SK-N-SH (cell line): ENCODE measurements around the gene LRRC32.
A peak's percentile ranks its signal among the peaks of the same experiment; 100 is the strongest.

Experiments used
- ELF1 ChIP-seq: IDR thresholded peaks from 2 replicates; pipeline ENCODE4 v1.4.0; 2012
- EZH2phosphoT487 ChIP-seq: fragments of 200-600 bp; sonication (generic); IDR thresholded peaks from 2 replicates; pipeline ENCODE4 v1.6.1; 2017; ENCODE audit warnings: low read depth, mixed run types, mild to moderate bottlenecking, antibody characterized with exemption, moderate library complexity, borderline replicate concordance
- FOXM1 ChIP-seq: IDR thresholded peaks from 2 replicates; pipeline ENCODE4 v1.4.0; 2012; ENCODE audit warnings: low read depth, mild to moderate bottlenecking
- GABPA ChIP-seq: IDR thresholded peaks from 2 replicates; pipeline ENCODE4 v1.4.0; 2012; ENCODE audit warnings: low read depth, mild to moderate bottlenecking
- GATA2 ChIP-seq: sonication (generic); formaldehyde crosslinking; IDR thresholded peaks from 2 replicates; pipeline ENCODE4 v1.5.0; 2020; ENCODE audit warnings: mild to moderate bottlenecking, missing genetic modification reagents
- POLR2AphosphoS5 ChIP-seq: IDR thresholded peaks from 2 replicates; pipeline ENCODE4 v1.6.1; 2012; ENCODE audit warnings: low read depth, low read length
- RAD21 ChIP-seq: IDR thresholded peaks from 2 replicates; pipeline ENCODE4 v1.6.1; 2012; ENCODE audit warnings: mild to moderate bottlenecking, low read length
- SIN3A ChIP-seq: IDR thresholded peaks from 2 replicates; pipeline ENCODE4 v1.6.1; 2012; ENCODE audit warnings: low read depth, mild to moderate bottlenecking, low read length, moderate library complexity, borderline replicate concordance
- TAF1 ChIP-seq: IDR thresholded peaks from 2 replicates; pipeline ENCODE4 v1.6.1; 2012; ENCODE audit warnings: low read depth, mild to moderate bottlenecking, low read length, moderate library complexity, borderline replicate concordance
- TEAD4 ChIP-seq: IDR thresholded peaks from 2 replicates; pipeline ENCODE4 v1.4.0; 2012; ENCODE audit warnings: mild to moderate bottlenecking, borderline replicate concordance; ENCODE audit not compliant: insufficient read depth
- TF ChIP-seq, protein P1 (sequence below): fragments of 200-600 bp; sonication (generic); IDR thresholded peaks from 2 replicates; pipeline ENCODE4 v1.6.1; 2017; ENCODE audit warnings: antibody characterized with exemption, mild to moderate bottlenecking, moderate library complexity
- TF ChIP-seq, protein P2 (sequence below): IDR thresholded peaks from 2 replicates; pipeline ENCODE4; 2012
- TF ChIP-seq, protein P3 (sequence below): IDR thresholded peaks from 2 replicates; pipeline ENCODE4 v1.4.0; 2012; ENCODE audit warnings: low read depth
- TF ChIP-seq, protein P4 (sequence below): IDR thresholded peaks from 2 replicates; pipeline ENCODE4 v1.4.0; 2012; ENCODE audit warnings: low read depth, borderline replicate concordance

DNA sequence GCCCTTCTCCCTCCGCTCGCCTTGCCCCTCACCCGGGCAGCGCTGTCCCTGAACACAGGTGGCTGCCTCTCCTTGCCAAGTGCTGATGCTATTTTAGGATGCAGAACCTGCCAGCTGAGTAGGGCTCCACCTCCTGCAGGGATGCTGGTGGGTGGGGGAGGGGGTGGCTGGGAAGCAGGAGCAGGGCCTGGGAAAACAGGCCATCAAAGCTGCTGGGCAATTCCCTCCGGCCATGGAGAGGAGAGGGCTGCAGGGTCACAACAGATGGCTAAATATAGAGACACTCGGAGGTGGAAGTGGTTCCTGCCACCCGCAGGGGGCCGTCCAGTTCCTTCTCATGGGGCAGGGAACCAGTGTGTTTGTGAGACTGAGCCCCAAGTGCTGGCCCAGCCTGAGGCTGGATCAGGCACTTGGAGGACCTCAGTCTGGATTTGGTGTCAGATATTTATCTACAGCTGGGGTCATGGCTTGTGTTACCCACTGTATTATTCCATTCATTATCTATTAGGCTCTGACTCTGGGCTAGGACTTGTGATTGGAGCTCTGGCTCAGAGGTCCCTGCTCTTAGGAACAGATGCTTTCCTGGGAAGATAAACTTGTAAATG, 59.6 kb downstream of the LRRC32 start:
- TF ChIP-seq, protein P1, sequence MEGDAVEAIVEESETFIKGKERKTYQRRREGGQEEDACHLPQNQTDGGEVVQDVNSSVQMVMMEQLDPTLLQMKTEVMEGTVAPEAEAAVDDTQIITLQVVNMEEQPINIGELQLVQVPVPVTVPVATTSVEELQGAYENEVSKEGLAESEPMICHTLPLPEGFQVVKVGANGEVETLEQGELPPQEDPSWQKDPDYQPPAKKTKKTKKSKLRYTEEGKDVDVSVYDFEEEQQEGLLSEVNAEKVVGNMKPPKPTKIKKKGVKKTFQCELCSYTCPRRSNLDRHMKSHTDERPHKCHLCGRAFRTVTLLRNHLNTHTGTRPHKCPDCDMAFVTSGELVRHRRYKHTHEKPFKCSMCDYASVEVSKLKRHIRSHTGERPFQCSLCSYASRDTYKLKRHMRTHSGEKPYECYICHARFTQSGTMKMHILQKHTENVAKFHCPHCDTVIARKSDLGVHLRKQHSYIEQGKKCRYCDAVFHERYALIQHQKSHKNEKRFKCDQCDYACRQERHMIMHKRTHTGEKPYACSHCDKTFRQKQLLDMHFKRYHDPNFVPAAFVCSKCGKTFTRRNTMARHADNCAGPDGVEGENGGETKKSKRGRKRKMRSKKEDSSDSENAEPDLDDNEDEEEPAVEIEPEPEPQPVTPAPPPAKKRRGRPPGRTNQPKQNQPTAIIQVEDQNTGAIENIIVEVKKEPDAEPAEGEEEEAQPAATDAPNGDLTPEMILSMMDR = no peak
- no peak for TF ChIP-seq POLR2AphosphoS5
- TF ChIP-seq GABPA = no peak
- TF ChIP-seq, protein P2, sequence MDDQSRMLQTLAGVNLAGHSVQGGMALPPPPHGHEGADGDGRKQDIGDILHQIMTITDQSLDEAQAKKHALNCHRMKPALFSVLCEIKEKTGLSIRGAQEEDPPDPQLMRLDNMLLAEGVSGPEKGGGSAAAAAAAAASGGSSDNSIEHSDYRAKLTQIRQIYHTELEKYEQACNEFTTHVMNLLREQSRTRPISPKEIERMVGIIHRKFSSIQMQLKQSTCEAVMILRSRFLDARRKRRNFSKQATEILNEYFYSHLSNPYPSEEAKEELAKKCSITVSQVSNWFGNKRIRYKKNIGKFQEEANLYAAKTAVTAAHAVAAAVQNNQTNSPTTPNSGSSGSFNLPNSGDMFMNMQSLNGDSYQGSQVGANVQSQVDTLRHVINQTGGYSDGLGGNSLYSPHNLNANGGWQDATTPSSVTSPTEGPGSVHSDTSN = no peak
- peak; percentile 43 for TF ChIP-seq RAD21
- TF ChIP-seq SIN3A = no peak
- TF ChIP-seq, protein P3, sequence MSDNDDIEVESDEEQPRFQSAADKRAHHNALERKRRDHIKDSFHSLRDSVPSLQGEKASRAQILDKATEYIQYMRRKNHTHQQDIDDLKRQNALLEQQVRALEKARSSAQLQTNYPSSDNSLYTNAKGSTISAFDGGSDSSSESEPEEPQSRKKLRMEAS = no peak
- TF ChIP-seq EZH2phosphoT487 = no peak
- no peak for TF ChIP-seq FOXM1
- TF ChIP-seq, protein P4, sequence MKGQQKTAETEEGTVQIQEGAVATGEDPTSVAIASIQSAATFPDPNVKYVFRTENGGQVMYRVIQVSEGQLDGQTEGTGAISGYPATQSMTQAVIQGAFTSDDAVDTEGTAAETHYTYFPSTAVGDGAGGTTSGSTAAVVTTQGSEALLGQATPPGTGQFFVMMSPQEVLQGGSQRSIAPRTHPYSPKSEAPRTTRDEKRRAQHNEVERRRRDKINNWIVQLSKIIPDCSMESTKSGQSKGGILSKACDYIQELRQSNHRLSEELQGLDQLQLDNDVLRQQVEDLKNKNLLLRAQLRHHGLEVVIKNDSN = no peak
- TF ChIP-seq TEAD4 = no peak
- no peak for TF ChIP-seq TAF1
- peak; percentile 90 for TF ChIP-seq GATA2 (CRISPR knock-in tag)
- no peak for TF ChIP-seq ELF1
